GM12892 (cell line): ENCODE measurements around the gene BRSK2.

ENCODE experiments used
- POLR2A ChIP-seq: IDR thresholded peaks from 2 replicates; pipeline ENCODE4 v1.6.1; 2011; ENCODE audit warnings: low read depth, low read length, control low read depth
- POLR2AphosphoS5 ChIP-seq: IDR thresholded peaks from 2 replicates; pipeline ENCODE4 v1.6.1; 2011; ENCODE audit warnings: low read depth, low read length, control low read depth
- TAF1 ChIP-seq: IDR thresholded peaks from 2 replicates; pipeline ENCODE4 v1.6.1; 2011; ENCODE audit warnings: low read depth, mild to moderate bottlenecking, control low read depth, low read length, borderline replicate concordance

- TF ChIP-seq POLR2A (no peak), POLR2AphosphoS5 (no peak), TAF1 (no peak)
These were observed 104.9 kb downstream of the BRSK2 start for GRCh38 chr11:1494650-1495049.
